GM18868 (cell line): ENCODE results near the gene TOB1.

ENCODE experiments used
- ATAC-seq: cut with Tn5 transposase; IDR thresholded peaks from one replicate; pipeline ENCODE4 v1.9.1; 2021; ENCODE audit warnings: mild to moderate bottlenecking, moderate library complexity; ENCODE audit not compliant: unreplicated experiment

The TOB1 gene, protein sequence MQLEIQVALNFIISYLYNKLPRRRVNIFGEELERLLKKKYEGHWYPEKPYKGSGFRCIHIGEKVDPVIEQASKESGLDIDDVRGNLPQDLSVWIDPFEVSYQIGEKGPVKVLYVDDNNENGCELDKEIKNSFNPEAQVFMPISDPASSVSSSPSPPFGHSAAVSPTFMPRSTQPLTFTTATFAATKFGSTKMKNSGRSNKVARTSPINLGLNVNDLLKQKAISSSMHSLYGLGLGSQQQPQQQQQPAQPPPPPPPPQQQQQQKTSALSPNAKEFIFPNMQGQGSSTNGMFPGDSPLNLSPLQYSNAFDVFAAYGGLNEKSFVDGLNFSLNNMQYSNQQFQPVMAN

DNA sequence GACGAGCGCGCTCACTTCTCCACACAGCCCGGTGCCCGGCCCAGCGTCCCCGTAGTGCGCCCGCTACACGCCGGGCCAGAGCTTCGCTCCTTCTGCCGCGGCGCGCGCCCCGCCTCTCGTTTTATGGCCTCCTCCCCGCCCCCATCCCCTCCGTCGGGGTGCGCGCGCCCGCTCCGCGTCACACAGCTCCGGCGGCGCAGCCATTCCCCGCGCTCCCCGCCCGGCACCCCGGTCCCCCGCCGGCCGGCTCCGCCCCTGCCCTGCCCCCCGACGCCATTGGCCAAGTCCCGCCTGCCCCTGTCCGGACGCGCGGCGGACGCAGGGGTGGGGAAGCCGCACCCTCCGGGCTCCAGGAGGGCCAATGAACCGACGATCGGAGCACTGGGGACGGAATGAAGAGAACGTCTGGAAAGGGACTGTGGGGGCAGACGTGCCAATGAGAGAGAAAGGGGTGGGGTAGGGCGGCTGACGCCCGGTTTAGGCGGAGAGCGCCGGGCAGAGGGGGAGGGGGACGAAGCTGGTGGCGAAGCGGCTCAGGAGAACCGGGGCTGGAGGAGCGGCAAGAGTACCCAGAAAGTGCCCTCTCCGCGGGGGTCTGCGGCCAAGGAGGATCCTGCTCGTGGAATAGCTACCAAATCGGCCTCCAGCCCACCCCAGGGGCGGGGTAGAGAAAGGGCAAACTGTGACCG, at the start of gene TOB1:
TOB1 (minus strand) TSS at position 94 of the 689 bp plus-strand sequence. CDS start 2,337 bp downstream, outside the sequence.
- peak; percentile 72 for ATAC-seq

DNA sequence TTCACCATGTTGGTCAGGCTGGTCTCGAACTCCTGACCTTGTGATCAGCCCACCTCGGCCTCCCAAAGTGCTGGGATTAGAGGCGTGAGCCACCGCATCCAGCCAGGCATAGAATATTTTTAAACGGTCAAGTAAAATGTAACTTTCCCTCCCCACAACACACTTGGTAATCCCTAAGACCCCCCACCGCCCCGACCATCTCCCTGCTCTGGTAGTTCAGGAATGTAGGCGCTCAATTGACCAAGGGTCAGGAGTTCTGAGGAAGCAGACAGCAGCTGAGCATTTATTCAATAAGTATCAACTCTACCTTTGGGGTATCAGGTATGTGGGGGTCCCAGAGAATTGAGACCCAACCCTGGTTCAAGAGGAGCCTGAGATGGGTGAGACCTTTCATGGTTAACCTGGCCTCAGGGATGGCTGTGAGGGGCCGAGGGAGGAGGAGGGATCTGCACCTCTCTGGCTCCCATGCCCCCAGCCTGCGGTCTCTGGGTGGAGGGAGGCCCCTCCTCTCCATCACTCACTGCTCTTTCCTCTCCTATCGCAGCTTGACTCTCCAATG, 48.4 kb upstream of the TOB1 start:
- no peak for ATAC-seq

DNA sequence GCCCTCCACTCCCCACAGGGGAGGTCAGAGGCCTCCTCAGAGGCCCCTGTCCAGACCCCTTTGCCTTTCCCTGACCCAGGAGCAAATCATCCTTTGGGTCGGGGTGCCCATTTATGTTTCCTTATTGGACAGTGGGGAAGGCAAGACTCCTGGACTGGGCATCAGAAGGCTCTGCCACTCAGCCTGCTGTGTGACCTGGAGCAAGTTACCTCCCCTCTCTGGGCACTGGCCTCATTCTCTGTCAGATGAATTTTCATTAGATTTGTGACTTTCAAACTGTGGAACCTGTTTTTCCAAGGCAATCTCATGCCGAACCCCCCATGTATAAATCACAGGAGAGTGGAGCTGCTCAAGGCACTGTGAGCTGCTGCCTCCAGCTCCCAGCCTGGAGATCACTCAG, 47.0 kb upstream of the TOB1 start:
- ATAC-seq, result no peak

DNA sequence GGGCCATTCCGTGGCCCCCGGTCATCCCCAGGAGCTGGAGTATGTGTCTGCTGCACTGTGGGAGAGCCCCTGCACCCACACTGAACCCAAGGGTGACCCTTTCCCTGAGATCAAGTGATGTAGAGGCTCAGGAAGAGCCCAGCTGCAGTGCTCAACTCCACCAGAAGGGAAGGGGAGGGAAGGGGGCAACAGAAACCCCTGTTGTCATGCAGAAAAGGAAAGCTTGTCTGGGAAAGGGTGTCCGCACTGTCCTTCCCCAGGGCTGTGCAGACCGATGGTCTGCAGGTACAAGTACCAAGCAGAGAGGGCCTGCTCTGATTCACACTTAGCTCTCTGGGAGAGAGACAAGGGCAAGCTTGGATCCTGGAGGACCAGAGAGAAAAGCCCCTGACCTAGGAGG, 45.7 kb upstream of the TOB1 start:
- ATAC-seq, result no peak

DNA sequence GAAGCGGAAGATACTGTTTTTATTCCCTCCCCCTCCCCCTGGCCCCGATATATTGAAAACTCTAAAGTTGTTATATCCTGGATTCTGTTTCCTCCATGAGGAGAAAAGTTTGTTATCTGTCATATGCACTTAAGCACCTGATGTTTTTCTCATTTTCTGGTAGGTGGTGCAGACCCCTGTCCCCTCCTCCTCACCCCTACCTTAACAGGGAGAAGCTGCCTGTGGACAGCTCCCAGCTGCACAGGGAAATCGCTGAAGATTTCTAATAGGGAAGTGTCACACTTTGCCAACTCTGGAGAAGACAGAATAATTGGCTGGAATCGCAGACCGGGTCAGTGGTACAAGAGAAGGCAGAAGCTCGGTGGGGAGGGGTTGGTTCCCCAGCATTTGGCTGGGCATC, 45.3 kb upstream of the TOB1 start:
- ATAC-seq, result no peak

DNA sequence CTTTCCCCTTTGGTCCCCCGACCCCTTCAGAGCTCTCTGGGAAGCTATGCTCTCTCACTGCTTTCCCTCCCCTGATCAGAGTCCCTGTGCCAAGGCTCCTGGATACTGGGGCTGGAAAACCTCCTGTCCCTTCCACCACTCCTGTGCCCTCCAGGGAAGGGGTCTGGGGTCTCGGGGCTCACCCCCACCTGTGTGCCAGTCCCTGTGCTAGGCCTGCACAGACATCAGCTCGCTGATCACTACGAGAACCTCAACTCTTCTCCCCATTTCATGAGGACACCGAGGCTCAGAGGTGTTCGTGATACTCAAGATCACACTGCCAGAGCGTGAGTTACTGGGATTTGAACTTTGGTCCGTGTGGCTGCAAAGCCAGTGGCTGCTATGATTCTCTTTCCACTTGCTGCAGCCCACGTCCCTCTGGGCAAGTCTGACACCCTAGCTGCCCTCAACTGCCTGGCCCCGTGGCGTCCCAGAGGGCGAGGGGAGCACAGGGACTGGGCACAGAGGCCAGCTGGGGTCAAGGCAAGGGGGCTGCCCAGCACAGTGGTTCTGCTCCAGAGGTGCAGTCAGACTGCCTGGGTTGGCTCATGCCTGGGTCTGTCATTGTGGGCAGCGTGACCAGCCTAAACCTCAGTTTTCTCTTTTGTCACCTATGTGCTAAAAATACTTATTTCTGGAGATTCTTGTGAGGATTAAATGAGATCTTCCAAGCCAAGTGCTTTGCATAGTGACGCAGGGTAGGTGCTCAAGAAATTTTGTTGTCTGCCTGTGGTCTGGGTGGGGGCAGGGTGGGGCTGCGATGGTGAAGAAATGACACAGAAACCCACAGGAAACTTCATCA, 43.8 kb upstream of the TOB1 start:
- no peak for ATAC-seq

DNA sequence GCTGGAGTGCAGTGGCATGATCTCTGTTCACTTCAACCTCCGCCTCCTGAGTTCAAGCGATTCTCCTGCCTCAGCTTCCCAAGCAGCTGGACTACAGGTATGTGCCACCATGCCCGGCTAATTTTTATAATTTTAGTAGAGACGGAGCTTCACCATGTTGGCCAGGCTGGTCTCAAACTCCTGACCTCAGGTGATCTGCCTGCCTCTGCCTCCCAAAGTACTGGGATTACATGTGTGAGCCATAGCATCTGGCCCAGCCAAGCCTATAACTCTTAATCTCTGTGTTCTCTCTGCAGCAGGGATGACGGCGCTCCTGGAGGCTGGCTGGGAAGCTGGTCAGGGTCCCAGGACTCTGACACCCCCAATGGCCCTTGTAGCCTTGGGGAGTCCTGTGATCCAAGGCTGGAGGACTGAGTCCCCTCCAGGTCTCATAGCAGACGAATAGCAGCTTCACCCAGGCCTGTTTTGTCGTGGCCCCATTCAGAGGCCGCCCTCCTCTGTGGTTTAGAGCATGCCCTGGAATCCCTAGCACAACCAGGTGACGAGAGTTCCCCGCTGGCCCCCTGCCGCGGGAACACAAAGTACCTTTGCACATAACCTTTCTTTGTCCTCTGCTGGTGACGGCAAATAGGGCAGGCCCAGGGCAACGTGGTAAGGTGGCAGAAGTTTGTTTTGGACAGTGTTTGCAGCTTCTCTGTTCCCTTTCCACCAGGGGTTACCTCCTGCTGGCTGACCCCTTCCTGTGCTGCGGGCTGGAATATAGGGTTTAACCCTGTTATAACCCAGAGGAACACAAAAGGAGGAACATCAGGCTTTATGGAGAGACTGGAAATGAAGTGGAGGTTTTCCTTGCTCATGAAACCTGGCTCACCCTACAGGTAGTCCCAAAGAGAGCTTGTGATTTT, 43.0 kb upstream of the TOB1 start:
- no peak for ATAC-seq

DNA sequence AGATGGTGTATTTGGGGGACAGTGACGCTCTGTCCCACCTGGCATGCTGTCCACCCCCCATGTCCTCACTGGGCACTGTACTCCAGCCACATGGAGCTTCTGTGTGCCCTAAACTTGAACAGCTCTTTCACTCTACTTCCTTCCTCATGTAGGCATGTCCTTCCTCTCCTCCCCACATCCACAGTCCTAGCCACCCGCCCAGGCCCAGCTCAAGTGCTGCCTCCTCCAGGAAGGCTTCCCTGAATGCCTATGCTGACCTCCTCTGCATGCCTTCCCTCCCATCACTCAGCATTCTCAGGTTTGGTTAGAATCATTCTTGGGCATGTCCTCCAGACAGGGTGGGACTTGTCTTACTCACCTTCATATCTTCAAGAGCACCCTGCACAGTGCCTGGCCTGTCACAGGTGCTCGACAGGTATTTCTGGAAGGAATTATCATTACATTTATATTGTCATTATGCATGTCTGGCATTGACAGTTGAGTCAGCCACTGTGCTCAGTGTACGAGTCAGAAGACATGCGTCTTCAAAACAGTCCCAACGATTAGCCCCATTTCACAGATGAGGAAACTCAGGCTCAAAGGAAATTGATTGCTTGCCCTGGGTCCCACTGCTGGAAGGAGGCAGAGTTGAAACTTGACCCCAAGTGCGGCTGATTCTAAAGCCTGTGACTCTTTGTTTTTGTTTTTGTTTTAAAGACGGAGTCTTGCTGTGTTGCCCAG, 42.1 kb upstream of the TOB1 start:
- ATAC-seq, result no peak

DNA sequence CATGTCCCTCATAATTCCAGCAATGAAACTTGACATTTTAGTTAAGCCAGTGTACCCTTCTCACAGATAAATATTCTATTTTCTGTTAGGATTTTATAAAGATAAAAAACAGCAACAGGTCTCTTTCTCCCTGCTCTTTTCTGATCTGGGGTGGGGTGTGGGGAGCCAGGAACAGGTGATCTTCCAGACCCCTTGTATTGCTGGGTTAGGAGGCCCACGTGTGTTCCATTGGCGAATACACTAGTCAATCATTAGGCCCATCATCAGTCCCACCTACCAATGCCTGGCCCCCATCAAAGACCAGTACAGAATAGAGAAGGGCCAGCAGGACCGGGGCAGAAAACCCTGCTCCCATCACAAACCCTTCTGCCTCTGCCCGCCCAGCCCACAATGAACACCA, 40.3 kb upstream of the TOB1 start:
- no peak for ATAC-seq

DNA sequence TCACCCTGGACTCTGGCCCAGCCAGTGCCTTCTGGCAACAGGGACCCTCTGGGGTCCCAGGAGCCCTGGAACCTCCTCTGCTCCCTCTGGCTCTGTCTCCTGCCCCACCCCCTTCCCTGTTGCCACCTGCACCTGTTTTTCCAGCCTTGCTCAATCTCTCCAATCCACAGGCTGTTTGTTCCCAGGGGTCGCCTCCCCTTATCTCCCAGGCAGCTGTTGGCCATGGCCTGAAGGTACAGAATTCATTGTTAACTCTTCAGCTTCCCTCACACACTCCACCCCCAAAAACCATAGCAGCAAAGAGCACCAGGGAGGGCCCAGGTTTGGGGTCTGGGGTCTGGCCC, 39.3 kb upstream of the TOB1 start:
- ATAC-seq, result no peak

DNA sequence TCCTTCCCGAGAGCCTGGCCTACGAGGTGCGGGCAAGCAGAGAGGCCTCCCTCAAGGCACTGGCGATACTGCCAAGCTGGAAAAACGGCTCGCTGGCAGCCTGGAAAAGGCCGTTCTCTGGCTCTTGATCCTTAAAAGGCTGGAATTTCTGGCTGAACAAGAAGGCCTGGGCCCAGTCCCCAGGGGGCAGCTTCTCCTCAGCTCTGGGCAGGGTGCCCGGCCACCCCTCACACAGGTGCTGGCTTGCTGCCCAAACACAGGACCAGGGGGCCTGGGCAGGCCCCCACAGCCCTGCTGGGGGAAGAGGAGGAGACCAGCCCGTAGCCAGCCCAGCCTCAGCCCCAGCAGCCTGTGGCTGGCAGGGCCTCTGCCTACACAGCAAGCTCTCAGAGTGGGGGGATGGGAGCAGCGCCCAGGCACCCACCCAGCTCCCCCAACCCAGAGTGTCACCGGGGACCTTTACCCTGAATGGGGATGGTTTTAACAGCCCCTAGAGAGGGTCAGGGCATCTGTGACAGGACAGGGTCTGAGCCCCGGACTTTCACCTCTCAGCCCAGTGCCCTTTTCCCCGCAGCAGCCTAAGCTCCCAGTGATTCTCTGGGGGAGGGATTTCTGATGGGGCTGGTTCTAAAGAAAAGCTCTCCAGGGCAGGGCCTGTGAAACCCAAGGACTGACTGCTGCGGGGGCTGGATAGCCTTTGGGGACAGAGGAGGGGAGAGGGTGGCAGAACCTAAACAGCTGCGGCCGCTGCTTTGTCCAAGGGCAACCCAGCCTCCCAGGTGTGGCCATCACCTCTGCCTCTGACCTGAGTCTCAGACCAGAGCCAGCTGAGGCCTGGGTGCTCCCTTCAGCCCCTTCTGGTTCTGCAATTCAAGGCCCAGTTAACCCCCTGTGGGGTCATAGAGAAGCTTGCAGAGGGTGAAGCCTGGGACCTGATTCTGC, 38.6 kb upstream of the TOB1 start:
- no peak for ATAC-seq

DNA sequence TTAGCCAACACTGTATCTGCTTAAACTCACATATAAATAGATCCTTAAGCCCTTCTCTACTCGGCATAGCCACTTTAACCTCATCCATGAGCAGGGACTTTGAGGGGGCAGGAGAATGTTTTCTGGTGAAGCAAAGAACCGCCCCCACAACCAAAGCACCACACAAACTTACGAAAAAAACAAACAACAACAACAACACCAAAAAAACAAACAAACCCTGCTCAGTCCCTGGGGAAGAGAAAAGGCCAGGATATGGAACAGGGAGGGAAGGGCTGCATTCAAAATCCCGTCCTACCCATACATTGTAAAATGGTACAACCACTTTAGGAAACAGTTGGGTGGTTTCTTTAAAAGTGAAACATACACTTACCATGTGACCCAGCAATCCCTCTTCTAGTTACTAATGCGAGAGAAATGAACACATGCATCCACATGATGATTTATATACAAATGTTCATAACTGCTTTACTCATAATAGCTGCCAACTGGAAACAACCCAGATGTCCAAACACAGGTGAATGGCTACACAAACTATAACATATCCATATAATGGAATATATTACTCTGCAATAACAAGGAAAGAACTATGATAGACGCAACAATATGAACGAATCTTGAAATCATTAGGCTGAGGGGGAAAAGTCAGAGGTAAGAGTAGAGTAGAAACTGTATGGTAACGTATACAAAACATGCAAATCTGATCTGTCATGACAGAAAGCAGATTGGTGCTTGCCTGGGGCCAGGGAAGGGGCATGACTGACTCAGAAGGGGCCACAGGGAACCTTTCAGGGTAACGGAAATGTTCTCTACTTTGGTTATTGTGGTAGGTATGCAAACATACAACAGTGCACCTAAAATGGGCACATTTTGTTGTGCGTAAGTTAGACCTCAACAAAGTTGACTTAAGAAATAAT, 37.7 kb upstream of the TOB1 start:
- no peak for ATAC-seq

DNA sequence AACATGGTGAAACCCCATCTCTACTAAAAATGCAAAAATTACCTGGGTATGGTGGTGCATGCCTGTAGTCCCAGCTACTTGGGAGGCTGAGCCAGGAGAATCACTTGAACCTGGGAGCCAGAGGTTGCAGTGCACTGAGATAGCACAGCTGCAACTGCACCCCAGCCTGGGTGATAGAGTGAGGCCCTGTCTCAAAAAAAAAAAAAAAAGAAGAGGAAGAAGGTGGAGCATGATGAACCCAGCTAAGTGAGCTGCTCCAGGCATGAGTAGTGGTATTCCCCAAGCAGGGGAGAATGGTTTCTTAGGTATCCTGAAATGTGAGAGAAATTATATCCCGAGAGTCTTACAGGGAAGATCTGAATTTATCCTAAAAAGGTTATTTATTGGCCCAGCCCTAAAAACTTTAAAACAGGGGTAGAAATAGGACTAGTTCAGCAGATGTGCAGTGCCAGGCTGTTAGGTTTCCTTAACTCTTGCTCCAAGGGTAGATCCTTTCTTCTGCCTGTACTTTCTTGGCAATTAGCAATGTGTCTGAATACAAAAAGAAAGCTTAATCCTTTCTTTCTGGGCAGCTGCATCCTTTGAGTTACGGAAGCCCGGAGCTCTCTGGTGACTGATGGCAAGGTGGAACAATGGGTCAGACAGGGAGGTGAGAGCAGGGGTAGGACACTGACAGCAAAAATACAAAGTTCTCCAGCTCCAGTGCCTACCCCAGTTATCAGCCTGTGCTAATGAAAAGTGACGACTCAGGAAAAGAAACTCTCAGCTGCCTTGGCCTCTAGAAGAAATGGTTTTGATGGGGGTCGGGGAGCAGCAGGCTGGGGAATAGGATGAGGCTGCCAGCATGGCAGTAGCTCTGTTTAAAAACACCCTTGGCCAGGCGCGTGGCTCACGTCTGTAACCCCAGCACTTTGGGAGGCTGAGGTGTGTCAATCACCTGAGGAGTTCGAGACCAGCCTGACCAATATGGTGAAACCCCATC, 36.5 kb upstream of the TOB1 start:
- no peak for ATAC-seq

DNA sequence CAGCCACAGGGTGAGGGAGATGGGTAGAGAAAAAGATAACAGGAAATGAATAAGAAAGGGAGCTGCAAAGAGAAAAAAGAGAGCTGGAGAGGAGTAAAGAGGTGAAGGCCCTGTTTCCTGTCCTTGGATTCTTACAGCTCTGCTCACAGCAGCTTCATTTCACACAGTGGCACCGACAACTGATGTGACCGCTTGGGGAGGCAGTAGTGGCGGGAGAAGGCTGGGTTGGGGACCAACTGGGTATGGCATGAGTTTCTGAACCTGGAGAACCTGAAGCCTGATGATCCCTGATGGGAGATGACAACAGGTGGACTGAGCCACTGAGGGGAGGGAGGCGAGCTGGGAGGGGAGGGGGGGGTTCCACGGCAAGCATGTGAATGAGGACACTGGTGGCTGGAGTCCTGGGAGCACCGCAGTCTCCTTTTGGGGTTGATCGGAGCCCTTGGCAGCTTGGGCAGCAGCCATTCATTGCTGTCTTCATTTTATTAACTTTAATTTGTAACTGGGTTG, 34.3 kb upstream of the TOB1 start:
- ATAC-seq, result no peak

DNA sequence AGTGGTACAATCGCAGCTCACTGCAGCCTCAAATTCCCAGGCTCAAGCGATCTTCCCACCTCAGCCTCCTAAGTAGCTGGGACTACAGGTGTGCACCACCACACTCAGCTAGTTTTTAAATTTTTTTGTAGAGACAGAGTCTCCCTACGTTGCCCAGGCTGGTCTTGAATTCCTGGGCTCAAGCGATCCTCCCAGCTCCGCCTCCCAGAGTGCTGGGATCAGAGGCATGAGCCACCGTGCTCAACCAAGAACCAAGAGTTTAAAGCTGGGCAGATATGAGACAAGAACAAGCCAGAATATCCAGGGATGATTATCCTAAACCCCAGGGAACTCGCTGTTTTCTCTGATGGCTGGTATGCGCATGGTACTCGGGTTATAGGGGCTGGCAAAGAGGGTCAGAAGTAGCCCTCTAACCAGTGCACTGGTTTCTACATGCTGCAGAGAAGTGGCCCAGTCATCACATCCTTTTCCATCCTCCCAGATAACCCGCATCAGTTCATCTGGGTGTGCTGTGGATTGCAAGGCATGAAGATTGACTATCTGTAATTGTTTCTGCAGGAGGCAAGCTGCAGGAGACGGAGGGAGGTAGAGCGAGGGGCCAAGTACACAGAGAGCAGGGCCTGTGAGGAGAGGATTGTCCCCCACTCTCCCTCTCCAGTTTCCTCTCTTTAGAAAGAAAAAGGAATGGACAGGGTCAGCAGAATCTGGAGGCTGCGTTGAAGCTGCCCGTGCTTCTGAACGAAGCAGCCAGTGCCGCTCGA, 33.6 kb upstream of the TOB1 start:
- no peak for ATAC-seq
